MV-4-11 (cell line): ENCODE results near the gene UPK2.
"Not testable (repeated sequence)": the region's sequence is repeated elsewhere in the genome, so short reads cannot be mapped to it uniquely, and the experiment has no call there.

Experiments
- DNase-seq: peaks from one replicate; lab custom pipeline; 2025; lab: John Stamatoyannopoulos, UW

The UPK2 gene

GRCh38 chr11:118988280-118988679 lies 32.2 kb downstream of the UPK2 start:
- no peak for DNase-seq

GRCh38 chr11:118991486-118992038 lies 35.5 kb downstream of the UPK2 start:
- not testable (repeated sequence) for DNase-seq

- DNase-seq, result peak; percentile 64
These were observed 41.0 kb downstream of the UPK2 start for GRCh38 chr11:118996926-118997626.

- peak; percentile 90 for DNase-seq
These were observed 41.7 kb downstream of the UPK2 start, which contains the start of gene CENATAC for GRCh38 chr11:118997627-118998387. Gene CENATAC (plus strand): TSS chr11:118998138. CDS start chr11:118998198, 60 bp downstream.

GRCh38 chr11:118998388-118998717 lies 42.3 kb downstream of the UPK2 start:
- no peak for DNase-seq

GRCh38 chr11:118998822-118999221 lies 42.7 kb downstream of the UPK2 start:
- DNase-seq, result no peak

- no peak for DNase-seq
These were observed 44.8 kb downstream of the UPK2 start for GRCh38 chr11:119000906-119001305.

- DNase-seq, result no peak
These were observed 50.6 kb downstream of the UPK2 start for GRCh38 chr11:119006656-119007055.
